Measurements from ENCODE around the gene GLB1L2.
A peak's percentile ranks its signal among the peaks of the same experiment; 100 is the strongest.

The GLB1L2 gene

GRCh38 chr11:134346976-134347350, 15.2 kb downstream of the GLB1L2 start:
- DNase-seq = no peak

DNA sequence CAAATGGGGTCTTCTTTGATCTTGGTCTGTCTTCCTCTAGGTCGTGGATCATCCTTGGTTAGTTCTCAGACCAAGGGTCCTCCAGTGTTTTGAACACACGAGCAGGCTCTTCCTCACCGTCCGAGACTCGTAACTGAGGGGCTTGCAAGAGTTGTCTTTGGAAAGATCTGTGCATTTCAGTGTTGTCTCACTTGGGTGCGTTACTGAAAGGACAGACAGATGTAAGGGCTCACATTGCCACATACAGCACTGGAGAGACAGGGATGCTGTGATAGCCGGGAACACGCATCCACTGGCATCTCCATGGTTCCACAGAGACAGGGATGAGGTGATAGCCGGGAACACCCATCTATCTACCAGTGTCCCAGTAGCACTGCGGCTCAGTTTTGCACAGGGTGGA, 15.7 kb downstream of the GLB1L2 start:
- DNase-seq = no peak

DNA sequence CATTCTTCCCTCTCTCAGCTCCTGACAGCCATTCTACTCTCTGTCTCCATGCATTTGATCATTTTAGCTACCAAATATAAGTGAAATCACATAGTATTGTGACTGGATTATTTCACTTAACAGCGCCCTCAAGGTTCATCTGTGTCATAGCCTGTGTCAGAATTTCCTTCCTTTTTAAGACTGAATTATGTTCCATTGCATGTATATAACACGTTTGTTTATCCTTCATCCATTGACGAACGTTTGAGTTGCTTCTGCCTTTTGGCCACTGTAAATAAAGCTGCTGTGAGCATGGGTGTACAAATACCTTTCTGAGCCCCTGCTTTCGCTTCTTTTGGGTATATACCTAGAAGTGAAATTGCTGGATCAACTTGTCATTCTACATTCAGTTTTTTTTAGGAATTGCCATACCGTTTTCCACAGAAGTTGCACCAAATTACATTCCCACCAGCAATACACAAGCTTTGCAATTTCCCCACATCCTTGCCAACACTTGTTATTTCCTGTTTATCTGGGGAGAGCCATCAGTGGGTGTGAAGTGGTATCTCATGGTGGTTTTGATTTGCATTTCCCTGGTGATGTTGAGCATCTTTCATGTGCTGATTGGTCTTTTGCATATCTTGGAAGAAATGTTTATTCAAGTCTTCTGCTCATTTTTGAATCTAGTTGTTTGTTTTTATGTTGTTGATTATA, 17.5 kb downstream of the GLB1L2 start:
- no peak for DNase-seq

GRCh38 chr11:134349802-134350355, 18.1 kb downstream of the GLB1L2 start:
- DNase-seq = no peak

- no peak for DNase-seq
Observed at GRCh38 chr11:134350381-134350780, 18.6 kb downstream of the GLB1L2 start.

GRCh38 chr11:134352111-134352510, 20.3 kb downstream of the GLB1L2 start:
- no peak for DNase-seq

DNA sequence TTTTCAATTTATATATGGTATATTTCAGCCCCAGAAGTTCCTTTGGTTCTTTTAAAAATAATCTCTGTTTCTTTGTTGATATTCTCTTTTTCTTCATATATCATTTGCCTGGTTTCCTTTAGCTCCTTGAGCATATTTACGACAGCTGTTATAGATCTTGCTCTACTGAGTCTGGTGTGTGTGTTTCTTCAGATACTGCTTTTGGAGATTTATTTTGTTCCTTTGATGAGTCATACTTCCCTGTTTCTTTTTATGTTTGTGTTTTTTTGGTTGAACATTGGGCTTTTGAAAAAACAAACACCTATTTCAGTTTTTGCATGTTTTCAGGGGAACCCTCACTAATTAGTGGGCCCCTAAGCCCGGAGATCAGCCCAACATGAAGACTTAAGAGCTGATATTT, 23.3 kb downstream of the GLB1L2 start:
- DNase-seq = no peak

DNA sequence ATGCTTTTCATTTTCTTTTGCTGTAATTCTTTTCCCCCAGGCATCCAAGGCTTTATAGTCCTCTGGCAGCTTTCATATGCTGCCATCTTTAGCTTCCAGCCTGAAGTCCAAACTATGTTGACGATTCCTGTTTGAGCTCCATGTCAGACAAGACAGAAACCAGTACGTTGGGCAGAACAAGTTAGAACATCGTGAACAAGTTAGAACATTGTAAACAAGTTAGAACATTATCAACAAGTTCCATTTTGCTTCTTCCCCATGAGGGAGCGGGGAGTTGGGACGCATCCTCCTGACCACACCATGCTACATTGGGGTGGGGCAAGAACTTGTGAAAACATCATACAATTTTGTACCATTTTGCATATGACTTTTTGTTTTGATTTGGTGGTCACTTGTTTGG, 23.9 kb downstream of the GLB1L2 start:
- DNase-seq = no peak

GRCh38 chr11:134356656-134357544, 25.1 kb downstream of the GLB1L2 start:
- no peak for DNase-seq

DNA sequence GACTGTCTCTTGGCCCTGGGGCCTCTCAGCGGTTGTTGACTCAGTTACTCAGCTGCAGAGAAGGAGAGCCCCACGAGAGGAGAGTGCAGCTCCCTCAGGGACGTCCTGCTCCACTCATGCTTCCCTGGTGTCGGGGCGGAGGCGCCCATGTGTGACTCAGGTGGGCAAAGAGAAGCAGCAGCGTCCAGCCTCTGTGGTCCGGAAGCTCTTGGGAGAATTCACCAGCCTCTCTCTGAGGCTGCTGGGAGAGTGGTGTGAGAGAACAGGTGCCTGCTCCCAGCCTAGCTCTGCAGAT, 25.7 kb downstream of the GLB1L2 start:
- no peak for DNase-seq

DNA sequence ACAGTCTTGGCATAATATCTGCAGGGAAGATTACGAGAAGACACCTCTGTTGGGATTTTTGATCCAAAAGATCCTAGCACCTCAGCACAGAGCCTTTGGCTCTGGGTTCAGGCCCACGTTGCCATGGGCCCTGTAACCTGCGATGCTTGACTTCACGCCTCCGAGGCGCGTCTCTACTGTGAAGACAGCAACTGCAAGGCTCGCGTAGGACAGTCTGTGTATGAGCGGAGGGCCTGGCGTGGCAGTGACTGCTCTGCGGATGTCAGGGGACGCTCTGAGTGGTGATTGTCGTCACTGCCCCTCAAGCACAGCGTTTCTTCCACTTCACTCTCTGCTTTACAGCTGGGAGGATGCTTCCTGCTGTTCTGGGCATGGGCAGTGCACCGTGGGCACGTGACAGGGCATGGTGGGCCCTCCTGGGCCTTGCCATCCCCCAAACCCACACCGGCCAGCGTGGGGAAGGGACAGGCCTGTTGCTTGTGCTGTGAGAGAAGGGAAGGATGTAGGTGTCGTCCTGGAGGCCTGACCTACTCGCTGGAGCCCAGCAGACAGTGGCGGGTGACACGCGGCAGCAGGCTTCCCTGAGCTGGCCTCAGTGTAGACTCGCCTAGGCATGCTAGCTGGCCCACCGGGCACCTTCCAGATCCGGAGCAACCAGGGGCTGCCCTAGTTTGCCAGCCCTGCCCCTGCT, 26.5 kb downstream of the GLB1L2 start:
- DNase-seq = no peak

DNA sequence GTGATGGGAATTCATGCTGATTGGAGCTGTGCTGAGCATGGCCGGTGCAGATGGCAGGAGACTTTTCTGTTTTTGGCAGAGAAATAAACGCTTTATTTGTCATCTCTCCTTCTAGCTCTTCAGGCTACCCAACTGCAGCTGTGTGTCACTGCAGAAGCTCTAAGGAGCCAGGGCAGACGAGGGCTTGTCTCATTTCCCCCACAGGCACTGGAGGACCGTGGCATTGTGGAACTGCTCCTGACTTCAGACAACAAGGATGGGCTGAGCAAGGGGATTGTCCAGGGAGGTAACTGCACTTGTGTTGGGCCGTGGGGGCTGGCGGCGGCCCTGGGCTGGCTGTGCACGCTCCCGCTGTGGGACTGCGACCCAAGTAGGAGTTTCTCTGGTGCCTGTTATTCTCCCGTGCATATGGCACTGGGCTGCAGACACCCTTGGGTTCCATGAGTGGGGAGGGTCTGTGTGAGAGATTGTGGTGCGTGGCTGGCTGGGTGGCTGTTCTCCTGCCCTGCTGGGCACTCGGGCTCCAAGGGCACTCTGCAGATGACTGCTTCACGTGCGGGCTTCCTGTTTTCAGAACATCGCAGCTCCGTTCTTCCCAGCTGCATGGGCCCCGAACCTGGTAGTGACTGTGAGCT, 27.2 kb downstream of the GLB1L2 start:
- no peak for DNase-seq

- no peak for DNase-seq
Observed at GRCh38 chr11:134359646-134360045, 27.9 kb downstream of the GLB1L2 start.

GRCh38 chr11:134360050-134360835, 28.5 kb downstream of the GLB1L2 start:
- peak; percentile 63 for DNase-seq

DNA sequence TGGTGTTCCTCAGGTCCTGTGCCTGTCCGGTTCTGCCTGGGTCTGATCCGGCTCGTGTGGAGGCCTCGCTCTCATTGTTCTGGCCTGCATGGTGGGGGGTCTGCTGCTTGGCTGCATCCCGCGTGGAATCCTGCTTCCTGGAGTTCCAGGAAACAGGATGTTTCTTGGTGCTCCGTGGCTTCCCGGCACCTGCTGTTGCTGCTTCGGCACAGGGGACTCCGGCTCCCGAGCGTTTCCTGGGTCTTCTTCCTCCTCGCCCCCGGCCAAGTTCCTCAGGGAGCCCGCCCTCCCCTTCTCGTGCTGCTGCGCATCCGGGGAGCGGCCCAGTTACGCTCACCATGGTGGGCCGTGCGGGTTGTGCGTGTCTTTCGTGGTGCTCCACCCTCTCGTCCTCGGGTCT, 29.9 kb downstream of the GLB1L2 start:
- DNase-seq = no peak

DNA sequence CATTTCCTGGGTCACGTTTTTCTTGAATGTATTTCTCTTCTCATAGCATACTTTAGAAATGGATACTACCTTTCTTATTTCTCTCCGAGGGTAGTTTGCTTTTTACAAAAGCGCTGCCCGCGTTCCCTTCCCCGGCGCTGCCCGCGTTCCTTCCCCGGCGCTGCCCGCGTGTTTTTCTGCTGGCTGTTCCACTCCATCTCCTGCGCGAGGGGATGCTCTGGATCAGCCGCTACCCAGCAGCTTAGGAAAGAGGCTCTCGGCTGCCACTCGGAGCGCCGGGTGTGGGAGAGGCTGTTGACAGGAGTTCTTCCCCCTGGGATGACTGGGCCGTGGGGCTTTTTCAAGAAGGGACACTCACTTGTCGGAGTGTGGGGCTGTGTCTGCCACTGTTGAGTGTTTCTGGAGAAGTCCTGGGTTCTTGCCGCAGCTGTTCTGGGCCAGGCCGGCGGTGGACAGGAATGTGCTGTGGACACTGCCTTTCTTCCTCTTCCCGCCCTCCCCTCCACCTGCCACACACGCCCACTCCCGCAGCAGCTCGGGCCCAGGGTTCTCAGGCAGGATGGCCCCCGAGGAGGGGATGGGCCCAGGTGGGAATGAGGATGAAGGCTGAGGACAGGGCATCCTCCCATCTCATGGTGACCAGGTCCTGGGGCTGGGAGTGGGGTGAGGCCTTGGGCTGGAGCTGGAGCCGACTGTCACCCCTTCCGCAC, 30.6 kb downstream of the GLB1L2 start:
- no peak for DNase-seq

DNA sequence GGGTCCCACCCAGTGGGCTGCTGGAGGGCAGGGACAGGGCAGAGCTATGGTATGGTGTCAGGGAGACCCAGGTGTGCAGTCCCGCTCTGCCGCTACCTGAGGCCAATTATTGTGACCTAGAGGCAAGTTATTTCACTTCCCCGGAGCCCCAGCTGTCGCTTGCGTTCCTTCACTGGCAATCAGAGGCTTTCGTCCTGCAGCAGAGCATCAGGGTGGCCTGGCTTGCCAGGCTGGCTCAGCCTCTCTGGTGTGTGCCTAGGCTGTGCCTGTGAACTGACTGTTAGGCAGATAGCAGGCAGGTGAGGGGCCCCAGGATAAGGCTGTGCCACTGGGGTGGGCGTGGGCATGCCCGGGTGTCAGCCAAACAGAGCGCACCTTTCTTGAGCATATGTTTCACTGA, 31.4 kb downstream of the GLB1L2 start:
- no peak for DNase-seq

DNA sequence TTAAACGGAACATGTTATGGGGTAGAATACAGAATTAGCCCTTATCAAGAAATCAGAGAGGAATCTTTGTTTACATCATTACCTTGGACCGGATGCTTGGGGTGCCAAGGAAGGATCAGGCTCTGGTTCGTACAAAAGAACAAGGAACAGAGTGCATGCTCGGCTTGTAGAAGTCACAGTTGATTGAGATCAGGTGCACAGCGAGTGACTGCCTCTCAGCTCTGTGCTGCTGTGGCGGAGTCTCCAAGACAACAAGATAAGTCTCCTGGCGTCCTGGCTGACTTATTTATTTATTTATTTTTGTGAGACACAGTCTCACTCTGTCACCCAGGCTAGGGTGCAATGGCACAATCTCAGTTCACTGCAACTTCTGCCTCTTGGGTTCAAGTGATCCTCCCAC, 31.8 kb downstream of the GLB1L2 start:
- DNase-seq = no peak

- DNase-seq = no peak
Observed at GRCh38 chr11:134364261-134364660, 32.5 kb downstream of the GLB1L2 start.

DNA sequence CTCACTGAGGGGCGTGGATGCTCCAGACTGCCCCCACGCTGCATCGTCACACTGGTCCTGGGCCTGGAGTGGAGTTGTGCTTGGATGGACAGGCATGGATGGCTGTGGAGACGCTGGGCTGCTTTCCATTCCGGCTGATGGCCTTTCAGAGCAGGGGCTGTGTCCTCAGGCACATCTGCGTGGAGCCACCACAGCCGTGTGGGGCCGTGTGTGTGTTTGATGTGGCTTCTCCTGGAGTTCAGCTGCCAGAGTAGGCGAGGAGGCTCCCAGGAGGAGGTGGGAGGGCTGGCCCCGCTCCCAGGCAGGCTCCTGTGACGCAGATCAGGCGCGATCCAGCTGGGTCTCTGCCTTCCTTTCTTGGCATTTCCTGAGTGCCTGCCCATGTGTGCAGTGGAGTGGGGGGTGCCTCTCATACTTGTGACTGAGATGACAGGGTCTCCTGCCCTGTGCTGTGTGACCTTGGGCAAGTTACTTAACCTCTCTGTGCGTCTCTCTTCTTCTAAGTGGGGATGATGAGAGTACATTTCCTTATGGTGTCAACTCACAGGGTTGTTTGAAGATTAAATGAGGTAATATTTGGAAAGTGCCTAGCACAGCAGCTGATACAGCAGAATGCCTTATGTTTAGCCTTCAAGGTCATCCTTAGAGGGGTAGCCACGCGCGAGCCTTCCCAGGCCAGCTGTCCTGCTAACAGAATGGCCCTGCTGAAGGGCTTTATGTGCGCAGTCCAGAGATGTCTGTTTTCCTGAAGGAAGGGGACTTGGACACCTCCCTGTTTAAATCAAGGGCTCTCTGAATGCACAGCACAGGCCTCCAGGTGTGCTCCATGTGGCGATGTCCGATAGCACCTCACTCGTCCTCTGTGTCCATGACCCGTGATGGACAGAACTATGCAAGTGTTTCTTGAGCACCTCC, 33.5 kb downstream of the GLB1L2 start:
- DNase-seq = no peak
